Omental fat pad (tissue), 4 donors: Measurements from ENCODE around the gene MAPT. TPM values are rescaled to one million over a fixed set of nuclear protein-coding genes. Genes with fewer than 3 reads are reported as not detected.

ENCODE experiments used
- ATAC-seq: fragments of 150-250 bp; one replicate; pipeline ENCODE4 v1.9.1; 2016; ENCODE audit warnings: mild to moderate bottlenecking, moderate library complexity; ENCODE audit not compliant: low FRiP score
- DNase-seq: peaks from one replicate; pipeline ENCODE4 v3.0.0-alpha.2; 2019; ENCODE audit warnings: low spot score
- total RNA-seq, 4 donors: library from RNA; depleted of rRNA; stranded (reverse); fragments of >200 nt; gene quantifications; one replicate each; pipeline ENCODE4 v1.1.0, GENCODE V29; 2016
- TF ChIP-seq, protein P1 (sequence below), 3 donors: fragments of 450-650 bp; IDR thresholded peaks; one replicate each; pipeline ENCODE4 v1.5.1; 2016 to 2017; ENCODE audit warnings: antibody characterized with exemption in 3 of 3, mild to moderate bottlenecking in 3 of 3, moderate library complexity in 2 of 3

Gene MAPT
- total RNA-seq, 4 donors from 2014 or later: 4.3 to 18.2 (median 6.4) TPM

DNA sequence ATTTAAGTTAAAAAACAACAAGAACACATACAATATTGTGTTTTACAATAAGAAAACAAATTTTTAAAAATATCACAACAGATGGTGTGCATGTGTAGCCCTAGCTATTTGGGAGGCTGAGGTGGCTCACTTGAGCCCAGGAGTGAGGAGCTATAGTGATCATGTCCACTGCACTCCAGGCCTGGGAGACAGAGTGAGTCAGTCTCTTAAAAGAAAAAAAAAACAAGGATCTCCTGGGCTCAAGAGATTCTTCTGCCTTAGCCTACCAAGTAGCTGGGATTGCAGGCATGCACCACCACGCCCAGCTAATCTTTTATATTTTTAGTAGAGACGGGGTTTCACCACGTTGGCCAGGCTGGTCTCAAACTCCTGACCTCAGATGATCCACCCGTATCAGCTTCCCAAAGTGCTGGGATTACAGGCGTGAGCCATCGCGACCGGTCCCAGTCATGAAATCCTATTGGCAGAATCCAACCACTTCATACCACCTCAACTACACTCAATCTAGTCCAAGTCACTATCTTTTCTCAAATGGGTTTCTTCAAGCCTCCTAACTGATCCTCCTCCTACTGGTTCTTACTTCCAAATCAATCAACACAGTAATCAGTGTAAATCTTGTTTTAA is 159.7 kb downstream of the MAPT start:
- TF ChIP-seq, protein P1, sequence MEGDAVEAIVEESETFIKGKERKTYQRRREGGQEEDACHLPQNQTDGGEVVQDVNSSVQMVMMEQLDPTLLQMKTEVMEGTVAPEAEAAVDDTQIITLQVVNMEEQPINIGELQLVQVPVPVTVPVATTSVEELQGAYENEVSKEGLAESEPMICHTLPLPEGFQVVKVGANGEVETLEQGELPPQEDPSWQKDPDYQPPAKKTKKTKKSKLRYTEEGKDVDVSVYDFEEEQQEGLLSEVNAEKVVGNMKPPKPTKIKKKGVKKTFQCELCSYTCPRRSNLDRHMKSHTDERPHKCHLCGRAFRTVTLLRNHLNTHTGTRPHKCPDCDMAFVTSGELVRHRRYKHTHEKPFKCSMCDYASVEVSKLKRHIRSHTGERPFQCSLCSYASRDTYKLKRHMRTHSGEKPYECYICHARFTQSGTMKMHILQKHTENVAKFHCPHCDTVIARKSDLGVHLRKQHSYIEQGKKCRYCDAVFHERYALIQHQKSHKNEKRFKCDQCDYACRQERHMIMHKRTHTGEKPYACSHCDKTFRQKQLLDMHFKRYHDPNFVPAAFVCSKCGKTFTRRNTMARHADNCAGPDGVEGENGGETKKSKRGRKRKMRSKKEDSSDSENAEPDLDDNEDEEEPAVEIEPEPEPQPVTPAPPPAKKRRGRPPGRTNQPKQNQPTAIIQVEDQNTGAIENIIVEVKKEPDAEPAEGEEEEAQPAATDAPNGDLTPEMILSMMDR (IDR thresholded peaks at IDR 0.05): no peak
- DNase-seq (no peak), ATAC-seq (no peak)

GRCh38 chr17:46056800-46057304 is 162.5 kb downstream of the MAPT start:
- TF ChIP-seq, protein P1 (IDR thresholded peaks at IDR 0.05): no peak
- ATAC-seq: peak; percentile 71

GRCh38 chr17:46057366-46057765 is 163.0 kb downstream of the MAPT start:
- ATAC-seq (no peak), DNase-seq (no peak)
- TF ChIP-seq, protein P1 (IDR thresholded peaks at IDR 0.05): no peak

More at GRCh38 chr17:46056800-46057304, 162.5 kb downstream of the MAPT start:
- DNase-seq: no peak

GRCh38 chr17:46059486-46059885 is 165.1 kb downstream of the MAPT start:
- DNase-seq (no peak), ATAC-seq (no peak)
- TF ChIP-seq, protein P1 (IDR thresholded peaks at IDR 0.05): no peak

DNA sequence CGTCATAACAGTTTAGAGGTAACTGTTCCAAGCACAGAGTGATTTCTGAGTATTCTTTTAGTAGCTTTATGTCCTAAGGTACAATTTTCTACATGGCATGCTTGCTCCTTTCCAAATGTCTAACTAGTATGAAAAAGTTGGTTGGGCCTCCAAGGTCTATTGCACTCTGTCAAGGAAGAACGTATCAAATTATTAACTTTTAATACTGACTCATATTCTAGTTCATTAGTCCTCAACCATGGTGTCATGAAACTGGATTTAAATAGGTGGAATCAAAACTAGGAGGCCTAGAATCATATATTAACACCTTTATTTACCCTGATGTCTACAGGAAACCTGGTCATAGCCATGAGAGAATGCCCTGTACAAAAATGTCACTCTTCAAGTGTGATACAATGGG is 166.1 kb downstream of the MAPT start:
- DNase-seq (no peak), ATAC-seq (no peak)
- TF ChIP-seq, protein P1 (IDR thresholded peaks at IDR 0.05): no peak

DNA sequence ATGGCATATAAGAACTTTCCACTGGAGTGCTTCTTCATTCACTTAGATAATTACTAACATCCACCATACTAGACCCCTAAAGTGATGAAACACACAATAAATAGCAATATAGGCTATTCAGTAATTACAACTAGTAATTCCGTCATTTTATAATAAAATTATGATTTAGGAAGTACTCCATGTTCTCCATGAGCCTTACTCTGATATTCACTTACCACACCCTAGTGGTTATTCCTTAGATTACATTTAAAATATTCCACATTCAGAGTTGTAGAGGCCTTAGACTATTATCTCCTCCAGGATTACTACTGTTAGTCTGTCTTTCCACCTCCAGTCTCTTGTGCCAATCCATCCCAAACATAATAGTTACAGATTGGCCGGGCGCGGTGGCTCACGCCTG is 167.1 kb downstream of the MAPT start:
- TF ChIP-seq, protein P1 (IDR thresholded peaks at IDR 0.05): no peak
- DNase-seq (no peak), ATAC-seq (no peak)

- ATAC-seq: peak; percentile 91
- TF ChIP-seq, protein P1 (IDR thresholded peaks at IDR 0.05): no peak
- DNase-seq: no peak
Measured at GRCh38 chr17:46063241-46063640, 168.9 kb downstream of the MAPT start.
